H1 (cell line): ENCODE data around the gene NEK10. TPM values are rescaled to one million over a fixed set of nuclear protein-coding genes. Genes with fewer than 3 reads are reported as not detected.

Experiments used
- CTCF ChIA-PET: fragments of 300-600 bp; sonication (Branson Sonifier 250); formaldehyde crosslinking; loops from one replicate; lab custom pipeline; 2021; ENCODE audit not compliant: partially characterized antibody; lab: Charles Lee
- POLR2A ChIA-PET: fragments of 300-600 bp; sonication (Branson Sonifier 250); formaldehyde crosslinking; loops from one replicate; lab custom pipeline; 2021; ENCODE audit warnings: inconsistent platforms; ENCODE audit not compliant: partially characterized antibody; lab: Charles Lee
- DNase-seq, 2 experiments: peaks; one replicate each; pipeline versions ENCODE4 v3.0.0 to v3.0.0-alpha.2; 2010 to 2022; ENCODE audit warnings: low spot score in 2 of 2, low read depth in 1 of 2, mixed read lengths in 1 of 2
- FAIRE-seq: peaks from 2 replicates; lab custom pipeline; 2011; peaks lifted over from hg19 to GRCh38; lab: Jason Lieb, UNC
- H2AFZ ChIP-seq: 2 replicates; pipeline ENCODE4 v1.8.1; 2012; ENCODE audit warnings: low read length, inconsistent platforms
- H2AK5ac ChIP-seq: 2 replicates; pipeline ENCODE4 v1.6.1; 2013; ENCODE audit warnings: low read depth, low read length
- H2BK120ac ChIP-seq: replicated peaks from 2 replicates; pipeline ENCODE3; 2013; ENCODE audit warnings: low read depth, low read length, inconsistent platforms
- H2BK12ac ChIP-seq: 2 replicates; pipeline ENCODE4 v1.6.1; 2013; ENCODE audit warnings: low read depth, low read length
- H2BK15ac ChIP-seq: 2 replicates; pipeline ENCODE4 v1.6.1; 2013; ENCODE audit warnings: low read length
- H2BK20ac ChIP-seq: 2 replicates; pipeline ENCODE4 v1.6.1; 2013; ENCODE audit warnings: low read length
- H2BK5ac ChIP-seq: 2 replicates; pipeline ENCODE4 v1.6.1; 2013; ENCODE audit warnings: low read depth, low read length
- H3K14ac ChIP-seq: 2 replicates; pipeline ENCODE4 v1.6.1; 2013; ENCODE audit warnings: inconsistent platforms; ENCODE audit not compliant: insufficient read length
- H3K18ac ChIP-seq: 2 replicates; pipeline ENCODE4 v1.6.1; 2013; ENCODE audit warnings: low read length; ENCODE audit errors: extremely low read depth
- H3K23ac ChIP-seq: 2 replicates; pipeline ENCODE4 v1.6.1; 2013; ENCODE audit warnings: inconsistent platforms; ENCODE audit not compliant: insufficient read length
- H3K23me2 ChIP-seq: 2 replicates; pipeline ENCODE4 v1.6.1; 2013; ENCODE audit warnings: low read depth, low read length
- H3K27ac ChIP-seq: 2 replicates; pipeline ENCODE4 v1.6.1; 2011; ENCODE audit warnings: low read depth, low read length, inconsistent platforms
- H3K27me3 ChIP-seq, 4 experiments: replicated peaks in 1 of 4; 1 replicate in 1 of 4; 2 replicates in 3 of 4; pipeline versions ENCODE4 v1.6.1 to v1.8.1; 2011 to 2013; ENCODE audit warnings: low read length in 3 of 4, mild to moderate bottlenecking in 3 of 4, inconsistent platforms in 2 of 4, mixed read lengths in 2 of 4, moderate library complexity in 1 of 4; ENCODE audit not compliant: control insufficient read depth in 3 of 4, insufficient read depth in 3 of 4; ENCODE audit errors: extremely low read depth in 1 of 4
- H3K36me3 ChIP-seq, 4 experiments: 2 replicates each; pipeline versions ENCODE4 v1.6.1 to v1.8.1; 2011 to 2013; ENCODE audit warnings: mild to moderate bottlenecking in 4 of 4, low read length in 3 of 4, moderate library complexity in 2 of 4, control low read depth in 1 of 4, inconsistent platforms in 1 of 4; ENCODE audit not compliant: insufficient read depth in 4 of 4, control insufficient read depth in 2 of 4
- H3K4ac ChIP-seq: replicated peaks from 2 replicates; pipeline ENCODE3; 2013; ENCODE audit warnings: low read length, low read depth, mixed read lengths, inconsistent platforms; ENCODE audit not compliant: insufficient read length
- H3K4me1 ChIP-seq, 4 experiments: replicated peaks in 1 of 4; 1 replicate in 1 of 4; 2 replicates in 3 of 4; pipeline versions ENCODE4 v1.6.1 to v1.8.1; 2011 to 2013; ENCODE audit warnings: low read length in 3 of 4, inconsistent platforms in 2 of 4, mixed read lengths in 1 of 4; ENCODE audit not compliant: insufficient read depth in 4 of 4, control insufficient read depth in 3 of 4
- H3K4me2 ChIP-seq, 2 experiments: 2 replicates each; pipeline versions ENCODE4 v1.6.1 to v1.8.1; 2011 to 2013; ENCODE audit warnings: low read depth in 2 of 2, low read length in 2 of 2, control low read depth in 1 of 2, inconsistent platforms in 1 of 2, mild to moderate bottlenecking in 1 of 2; ENCODE audit not compliant: insufficient read depth in 1 of 2
- H3K4me3 ChIP-seq, 4 experiments: fragments of 200-600, 300-600 bp in 1 of 4; sonication (generic), shearing (Covaris generic), sonication (Bioruptor Twin) in 1 of 4; 2 replicates each; pipeline versions ENCODE4 v1.5.1 to v1.8.1; 2011 to 2016; ENCODE audit warnings: low read length in 4 of 4, low read depth in 3 of 4, control low read depth in 2 of 4, inconsistent platforms in 2 of 4, mild to moderate bottlenecking in 2 of 4, mixed read lengths in 1 of 4, moderate library complexity in 1 of 4; ENCODE audit not compliant: insufficient read depth in 2 of 4; ENCODE audit errors: extremely low read depth in 1 of 4
- H3K56ac ChIP-seq: replicated peaks from 2 replicates; pipeline ENCODE3; 2013; ENCODE audit warnings: low read depth, mild to moderate bottlenecking, mixed read lengths, low read length, inconsistent platforms; ENCODE audit not compliant: insufficient read length
- H3K79me1 ChIP-seq: 2 replicates; pipeline ENCODE4 v1.6.1; 2013; ENCODE audit warnings: low read depth, low read length, control low read depth
- H3K79me2 ChIP-seq, 2 experiments: 2 replicates each; pipeline versions ENCODE4 v1.6.1 to v1.8.1; 2012 to 2013; ENCODE audit warnings: low read length in 2 of 2, mild to moderate bottlenecking in 2 of 2, inconsistent platforms in 1 of 2; ENCODE audit not compliant: insufficient read depth in 2 of 2, control insufficient read depth in 1 of 2
- H3K9ac ChIP-seq, 4 experiments: replicated peaks in 1 of 4; 1 replicate in 1 of 4; 2 replicates in 3 of 4; pipeline versions ENCODE4 v1.6.1 to v1.8.1; 2011 to 2013; ENCODE audit warnings: low read depth in 3 of 4, low read length in 3 of 4, control low read depth in 2 of 4, mild to moderate bottlenecking in 2 of 4, moderate library complexity in 2 of 4, inconsistent platforms in 1 of 4; ENCODE audit errors: extremely low read depth in 1 of 4
- H3K9me3 ChIP-seq, 2 experiments: 2 replicates each; pipeline versions ENCODE4 v1.6.1 to v1.8.1; 2012 to 2013; ENCODE audit warnings: mild to moderate bottlenecking in 2 of 2, moderate library complexity in 2 of 2, control low read depth in 1 of 2, inconsistent platforms in 1 of 2, low read depth in 1 of 2, low read length in 1 of 2, mixed read lengths in 1 of 2; ENCODE audit not compliant: insufficient read depth in 2 of 2
- H4K20me1 ChIP-seq, 2 experiments: replicated peaks in 1 of 2; 2 replicates each; pipeline versions ENCODE3 to v1.8.1; 2011 to 2013; ENCODE audit warnings: inconsistent platforms in 2 of 2, low read length in 2 of 2, mild to moderate bottlenecking in 1 of 2; ENCODE audit not compliant: insufficient read depth in 2 of 2, control insufficient read depth in 1 of 2
- H4K5ac ChIP-seq: 2 replicates; pipeline ENCODE4 v1.6.1; 2013; ENCODE audit warnings: low read length, low read depth, mixed read lengths, inconsistent platforms; ENCODE audit not compliant: insufficient read length
- H4K8ac ChIP-seq: 2 replicates; pipeline ENCODE4 v1.8.0; 2013; ENCODE audit warnings: mild to moderate bottlenecking, moderate library complexity, low read length, inconsistent platforms; ENCODE audit not compliant: insufficient read depth; ENCODE audit errors: extremely low read depth
- H4K91ac ChIP-seq: replicated peaks from 2 replicates; pipeline ENCODE3; 2013; ENCODE audit warnings: low read length, mixed read lengths, inconsistent platforms; ENCODE audit not compliant: insufficient read length
- ASH2L ChIP-seq: fragments of 200-600, 300-600 bp; sonication (generic); IDR thresholded peaks from one replicate; pipeline ENCODE4 v1.7.1; 2017; ENCODE audit warnings: low read length
- CBX5 ChIP-seq: fragments of 300-800, 300-1000 bp; sonication (generic); IDR thresholded peaks from 2 replicates; pipeline ENCODE4 v1.7.1; 2016; ENCODE audit warnings: antibody characterized with exemption, low read length, low read depth
- CHD2 ChIP-seq: IDR thresholded peaks from 2 replicates; pipeline ENCODE4 v1.6.1; 2012; ENCODE audit warnings: low read length, improper control_type of control experiment
- CTBP2 ChIP-seq: IDR thresholded peaks from 2 replicates; pipeline ENCODE4 v1.7.0; 2011; ENCODE audit warnings: borderline replicate concordance, mild to moderate bottlenecking, moderate library complexity, mixed read lengths, low read length; ENCODE audit not compliant: insufficient read depth, insufficient read length
- JUND ChIP-seq: IDR thresholded peaks from 2 replicates; pipeline ENCODE4 v1.6.1; 2011; ENCODE audit warnings: mild to moderate bottlenecking, improper control_type of control experiment, low read length
- RBBP5 ChIP-seq: IDR thresholded peaks from 2 replicates; pipeline ENCODE4 v1.7.1; 2012; ENCODE audit warnings: low read depth, mild to moderate bottlenecking, inconsistent platforms, low read length, moderate library complexity, borderline replicate concordance
- SIN3A ChIP-seq, 2 experiments: IDR thresholded peaks in 1 of 2; conservative IDR thresholded peaks in 1 of 2; 2 replicates each; pipeline ENCODE4 v1.6.1; 2011 to 2012; ENCODE audit warnings: low read length in 2 of 2, improper control_type of control experiment in 1 of 2, low read depth in 1 of 2, mild to moderate bottlenecking in 1 of 2
- SRF ChIP-seq: IDR thresholded peaks from 2 replicates; pipeline ENCODE4 v1.6.1; 2011; ENCODE audit warnings: mild to moderate bottlenecking, low read depth, low read length, moderate library complexity
- SUZ12 ChIP-seq: fragments of 200-600 bp; sonication (generic); IDR thresholded peaks from 2 replicates; pipeline ENCODE4 v1.6.1; 2012; ENCODE audit warnings: mild to moderate bottlenecking, inconsistent platforms, low read length, moderate library complexity, mixed read lengths
- TAF1 ChIP-seq: IDR thresholded peaks from 2 replicates; pipeline ENCODE4 v1.6.1; 2011; ENCODE audit warnings: mild to moderate bottlenecking, low read depth, low read length
- WGBS, 2 experiments: shearing (Covaris generic) in 1 of 2; methylation state at CpG; one replicate each; pipeline versions ENCODE4 v1.1.6 to v1.1.7; 2013 to 2015; ENCODE audit warnings: low lambda C conversion rate in 2 of 2, mixed read lengths in 2 of 2, inconsistent platforms in 1 of 2, low coverage in 1 of 2, missing lambda C conversion rate in 1 of 2; ENCODE audit not compliant: insufficient replicate concordance in 2 of 2, insufficient coverage in 1 of 2, insufficient read length in 1 of 2; ENCODE audit errors: extremely low coverage in 1 of 2, missing lambda C conversion rate in 1 of 2; 5-methylcytosine and 5-hydroxymethylcytosine counted together
- polyA plus RNA-seq, 7 experiments: library from polyadenylated mRNA; depleted of rRNA in 3 of 7; stranded (reverse) in 5 of 7; unstranded in 2 of 7; fragments of >200 nt in 5 of 7; fragments of 200-250 nt in 2 of 7; gene quantifications; 1 replicate in 5 of 7; 2 replicates in 1 of 7; 4 replicates in 1 of 7; pipeline versions ENCODE4 v1.2.1 to v1.2.3, GENCODE V29; 2011 to 2013; ENCODE audit warnings: missing spikeins in 2 of 7, mixed read lengths in 2 of 7
- total RNA-seq: library from RNA; stranded (reverse); fragmentation: NEBNext Ultra II Directional; extraction: Animal tissue kit (Norgen Biotek cat#: 25700); gene quantifications from 2 replicates; pipeline ENCODE4 v1.2.1, GENCODE V29; 2021
- TF ChIP-seq, protein P1 (sequence below): IDR thresholded peaks from 2 replicates; pipeline ENCODE4 v1.6.1; 2011; ENCODE audit warnings: low read length, improper control_type of control experiment

Gene NEK10
- total and polyA plus RNA-seq, 2 of the 8 experiments (the other 6 are each of a cell fraction or from before 2014, with no cell fraction given): 0.18 to 0.50 TPM

- no peaks in the 10 kb centered on the region for H3K79me2 ChIP-seq
- no peak overlapping the region for H3K4me3 ChIP-seq
- no peaks in the 10 kb centered on the region; a peak in 1 of 4 replicates for H3K9me3 ChIP-seq
- H3K36me3 ChIP-seq: no peaks in the 10 kb centered on the region
- no peak for FAIRE-seq
- H3K27me3 ChIP-seq: no peaks in the 10 kb centered on the region
- POLR2A ChIA-PET: no interaction called here
- H2AFZ ChIP-seq: no peak overlapping the region
- no peak overlapping the region for H3K23ac ChIP-seq
- peak overlapping the region; percentile 46 for H4K91ac ChIP-seq
- no peak overlapping the region for H3K4me2 ChIP-seq
- no peaks in the 10 kb centered on the region for H4K20me1 ChIP-seq
- CTCF ChIA-PET: no interaction called here
- H3K56ac ChIP-seq: no peak overlapping the region
- WGBS, 2 experiments: 95% methylated on average over 6 of the region's 6 CpGs; no CpG with 5 or more reads in 1 of the 2 experiments
- no peak overlapping the region for H3K9ac ChIP-seq
- no peaks in the 10 kb centered on the region for H3K23me2 ChIP-seq
- no peak overlapping the region for H2AK5ac ChIP-seq
- H4K5ac ChIP-seq: peak overlapping the region; percentile 16
- H2BK15ac ChIP-seq: no peak overlapping the region
- peak overlapping the region; percentile 53; the same call in 1 of the 2 replicates for H2BK5ac ChIP-seq
- peak overlapping the region; percentile 8 for H2BK120ac ChIP-seq
- H3K27ac ChIP-seq: no peak overlapping the region
- H3K4me1 ChIP-seq: peaks cover 0 to 12% (median 8%) of the 10 kb centered on the region in 4 experiments; a peak in 3 of 7 replicates
- H2BK20ac ChIP-seq: peak overlapping the region; percentile 75; the same call in 1 of the 2 replicates
- H3K14ac ChIP-seq: no peak overlapping the region
- no peaks in the 10 kb centered on the region for H3K79me1 ChIP-seq
- H4K8ac ChIP-seq: no peak overlapping the region
- peak overlapping the region; percentile 36; the same call in 1 of the 2 replicates for H3K18ac ChIP-seq
- H2BK12ac ChIP-seq: peak overlapping the region; percentile 78
- no peak for DNase-seq
- H3K4ac ChIP-seq: no peak overlapping the region
- TF ChIP-seq SIN3A (conservative IDR thresholded peaks at IDR 0.05 in 1 of 2, IDR thresholded peaks at IDR 0.05 in 1 of 2; ENCODE audit: low read depth in 1 of 2, low read length in 2 of 2) (no peak), RBBP5 (no peak), ASH2L (no peak), CBX5 (no peak), CTBP2 (no peak), SRF (no peak), CHD2 (no peak), JUND (no peak), TAF1 (no peak), SUZ12 (no peak)
- TF ChIP-seq, protein P1, sequence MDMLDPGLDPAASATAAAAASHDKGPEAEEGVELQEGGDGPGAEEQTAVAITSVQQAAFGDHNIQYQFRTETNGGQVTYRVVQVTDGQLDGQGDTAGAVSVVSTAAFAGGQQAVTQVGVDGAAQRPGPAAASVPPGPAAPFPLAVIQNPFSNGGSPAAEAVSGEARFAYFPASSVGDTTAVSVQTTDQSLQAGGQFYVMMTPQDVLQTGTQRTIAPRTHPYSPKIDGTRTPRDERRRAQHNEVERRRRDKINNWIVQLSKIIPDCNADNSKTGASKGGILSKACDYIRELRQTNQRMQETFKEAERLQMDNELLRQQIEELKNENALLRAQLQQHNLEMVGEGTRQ: no peak
These were observed 292.2 kb downstream of the NEK10 start for GRCh38 chr3:27076815-27077630.
